Nephron progenitor cell (in vitro differentiated cells): ENCODE results near the gene ZBTB7C.

Experiments used
- DNase-seq: peaks from one replicate; pipeline ENCODE4 v3.0.0; 2021
- H3K27ac Mint-ChIP-seq: 2 replicates; pipeline ENCODE4 v1.8.0; 2021; ENCODE audit warnings: mild to moderate bottlenecking, moderate library complexity, mixed read lengths
- H3K27me3 Mint-ChIP-seq: 2 replicates; pipeline ENCODE4 v1.8.0; 2021; ENCODE audit warnings: mild to moderate bottlenecking, low read depth, mixed read lengths; ENCODE audit not compliant: poor library complexity
- H3K36me3 Mint-ChIP-seq: 2 replicates; pipeline ENCODE4 v1.8.0; 2021; ENCODE audit warnings: low read depth, mixed read lengths
- H3K4me1 Mint-ChIP-seq: 2 replicates; pipeline ENCODE4 v1.8.0; 2021; ENCODE audit warnings: mixed read lengths
- H3K4me3 Mint-ChIP-seq: 2 replicates; pipeline ENCODE4 v1.8.0; 2021; ENCODE audit warnings: mild to moderate bottlenecking, moderate library complexity, mixed read lengths
- H3K9me3 Mint-ChIP-seq: 2 replicates; pipeline ENCODE4 v1.8.0; 2021; ENCODE audit warnings: mild to moderate bottlenecking, moderate library complexity, mixed read lengths
- TF ChIP-seq, protein P1 (sequence below): fragments of 200-600 bp; sonication (generic); IDR thresholded peaks from 2 replicates; pipeline ENCODE4 v1.5.0; 2021; ENCODE audit warnings: antibody characterized with exemption

ZBTB7C gene

DNA sequence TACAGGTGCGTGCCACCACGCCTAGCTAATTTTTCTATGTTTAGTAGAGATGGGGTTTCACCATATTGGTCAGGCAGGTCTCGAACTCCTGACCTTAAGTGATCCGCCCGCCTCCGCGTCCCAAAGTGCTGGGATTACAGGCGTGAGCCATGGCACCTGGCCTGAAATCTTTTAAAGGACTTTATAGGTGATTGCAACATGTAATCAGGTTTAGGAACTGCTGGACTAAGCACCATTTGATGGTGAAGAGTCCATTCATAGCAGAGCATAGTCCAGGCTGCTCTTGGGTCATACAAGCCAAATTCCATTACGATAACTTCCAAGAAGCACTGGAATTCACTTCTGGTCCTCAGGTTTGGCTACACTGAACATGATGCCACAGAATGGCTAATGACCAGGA, 278.1 kb downstream of the ZBTB7C start:
- Mint-ChIP-seq H3K27me3 (peaks cover 36% of the 10 kb centered on the region), H3K4me3 (no peak overlapping the region)
- TF ChIP-seq, protein P1, sequence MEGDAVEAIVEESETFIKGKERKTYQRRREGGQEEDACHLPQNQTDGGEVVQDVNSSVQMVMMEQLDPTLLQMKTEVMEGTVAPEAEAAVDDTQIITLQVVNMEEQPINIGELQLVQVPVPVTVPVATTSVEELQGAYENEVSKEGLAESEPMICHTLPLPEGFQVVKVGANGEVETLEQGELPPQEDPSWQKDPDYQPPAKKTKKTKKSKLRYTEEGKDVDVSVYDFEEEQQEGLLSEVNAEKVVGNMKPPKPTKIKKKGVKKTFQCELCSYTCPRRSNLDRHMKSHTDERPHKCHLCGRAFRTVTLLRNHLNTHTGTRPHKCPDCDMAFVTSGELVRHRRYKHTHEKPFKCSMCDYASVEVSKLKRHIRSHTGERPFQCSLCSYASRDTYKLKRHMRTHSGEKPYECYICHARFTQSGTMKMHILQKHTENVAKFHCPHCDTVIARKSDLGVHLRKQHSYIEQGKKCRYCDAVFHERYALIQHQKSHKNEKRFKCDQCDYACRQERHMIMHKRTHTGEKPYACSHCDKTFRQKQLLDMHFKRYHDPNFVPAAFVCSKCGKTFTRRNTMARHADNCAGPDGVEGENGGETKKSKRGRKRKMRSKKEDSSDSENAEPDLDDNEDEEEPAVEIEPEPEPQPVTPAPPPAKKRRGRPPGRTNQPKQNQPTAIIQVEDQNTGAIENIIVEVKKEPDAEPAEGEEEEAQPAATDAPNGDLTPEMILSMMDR: no peak

DNA sequence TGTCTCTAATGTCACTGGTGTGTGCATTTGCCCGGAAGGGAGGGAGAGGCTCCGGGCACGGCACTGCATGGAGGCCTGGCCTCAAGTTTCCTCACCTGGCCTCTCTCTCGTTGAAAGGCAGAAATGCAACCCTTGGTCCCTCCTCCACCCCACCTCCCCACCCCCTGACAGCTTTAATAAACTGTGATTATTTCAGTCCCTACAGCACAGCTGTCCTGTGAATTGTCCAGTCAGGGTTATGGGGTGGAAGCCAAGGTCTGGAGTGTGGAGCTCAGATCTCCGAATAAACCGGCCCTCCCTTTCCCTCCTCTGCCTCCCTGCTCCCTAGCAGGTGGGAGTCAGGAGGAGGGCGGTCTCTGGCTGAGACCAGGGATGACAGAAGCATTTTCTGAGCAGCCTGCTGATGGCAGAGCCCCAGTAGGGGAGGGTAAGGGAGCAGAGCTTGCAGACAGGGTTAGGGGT, 279.5 kb downstream of the ZBTB7C start:
- DNase-seq: peak; percentile 25
- TF ChIP-seq, protein P1: no peak
- Mint-ChIP-seq H3K4me1 (peaks cover 67% of the 10 kb centered on the region), H3K27me3 (peaks cover 28% of the 10 kb centered on the region), H3K27ac (no peak overlapping the region), H3K36me3 (no peaks in the 10 kb centered on the region), H3K9me3 (no peaks in the 10 kb centered on the region), H3K4me3 (no peak overlapping the region)

More for the DNA sequence above, 278.1 kb downstream of the ZBTB7C start:
- no peak for DNase-seq
- H3K4me1 Mint-ChIP-seq: peaks cover 67% of the 10 kb centered on the region
- H3K36me3 Mint-ChIP-seq: no peaks in the 10 kb centered on the region
- no peaks in the 10 kb centered on the region for H3K9me3 Mint-ChIP-seq
- no peak overlapping the region for H3K27ac Mint-ChIP-seq

DNA sequence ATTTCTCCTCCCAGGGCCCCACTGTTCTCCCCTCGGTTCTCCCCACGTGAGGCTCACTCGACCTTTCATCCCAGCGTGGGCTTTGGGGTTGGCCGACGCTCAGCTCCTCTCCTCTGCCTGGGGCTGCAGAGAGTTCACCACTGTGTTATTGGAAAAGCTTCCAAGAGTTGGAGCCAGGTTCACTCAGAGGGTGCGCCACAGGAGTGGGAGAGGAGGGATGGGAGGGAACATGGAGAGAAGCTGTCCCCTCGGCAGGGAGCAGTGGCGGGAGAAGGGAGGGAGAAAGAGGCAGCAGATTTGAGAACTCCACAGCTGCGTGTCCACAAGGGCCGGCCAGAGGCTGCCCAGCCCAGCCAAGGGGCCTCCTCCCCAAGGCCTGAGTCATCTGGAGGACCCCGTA, 281.6 kb downstream of the ZBTB7C start:
- no peak overlapping the region for H3K4me3 Mint-ChIP-seq
- no peak for DNase-seq
- H3K27ac Mint-ChIP-seq: no peak overlapping the region
- peaks cover 28% of the 10 kb centered on the region for H3K27me3 Mint-ChIP-seq
- TF ChIP-seq, protein P1: no peak
- H3K9me3 Mint-ChIP-seq: no peaks in the 10 kb centered on the region
- H3K4me1 Mint-ChIP-seq: peaks cover 68% of the 10 kb centered on the region
- H3K36me3 Mint-ChIP-seq: no peaks in the 10 kb centered on the region

DNA sequence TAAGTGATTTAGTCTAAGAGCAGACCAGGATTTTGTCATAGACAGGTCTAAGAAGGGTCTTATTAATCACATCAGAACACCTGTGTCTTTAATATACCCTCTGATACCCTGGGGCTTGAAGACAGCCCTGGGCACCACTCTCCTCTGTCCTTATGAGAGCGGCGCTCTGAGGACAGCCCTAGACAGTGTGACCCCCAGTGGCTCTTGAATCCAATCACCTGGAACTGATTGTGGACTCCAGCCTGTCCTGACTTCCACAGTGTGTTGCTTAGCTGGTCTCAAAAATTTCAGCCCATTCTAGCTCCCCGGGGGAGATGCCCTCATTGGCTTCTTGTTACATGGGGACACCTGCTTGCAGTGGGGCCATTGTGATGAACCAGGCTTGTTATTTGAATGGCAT, 282.9 kb downstream of the ZBTB7C start:
- Mint-ChIP-seq H3K36me3 (no peaks in the 10 kb centered on the region), H3K27me3 (peaks cover 28% of the 10 kb centered on the region), H3K4me1 (peaks cover 78% of the 10 kb centered on the region), H3K4me3 (no peak overlapping the region), H3K27ac (no peak overlapping the region), H3K9me3 (no peaks in the 10 kb centered on the region)
- DNase-seq: no peak
- TF ChIP-seq, protein P1: no peak

DNA sequence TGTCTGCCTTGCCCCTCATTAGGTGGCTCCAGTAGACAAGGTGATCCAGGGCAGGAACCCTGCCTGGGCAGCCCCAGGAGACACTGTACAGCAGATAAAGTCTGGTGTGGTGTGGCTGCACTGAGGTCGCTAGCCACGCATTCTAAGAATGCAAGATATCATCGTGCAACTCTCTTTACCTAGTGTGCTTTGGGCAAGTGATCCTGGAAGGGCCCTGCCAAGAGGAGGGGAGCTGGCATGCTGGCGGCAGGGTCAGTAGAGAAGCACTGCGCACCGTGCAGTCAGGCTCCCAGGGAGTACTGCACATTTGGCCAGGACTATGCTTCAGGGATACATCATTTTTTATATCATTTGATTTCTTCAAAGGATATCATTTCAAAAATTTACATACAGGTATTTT, 283.5 kb downstream of the ZBTB7C start:
- Mint-ChIP-seq H3K4me1 (peaks cover 78% of the 10 kb centered on the region), H3K27me3 (peaks cover 26% of the 10 kb centered on the region), H3K4me3 (no peak overlapping the region), H3K36me3 (no peaks in the 10 kb centered on the region), H3K27ac (no peak overlapping the region), H3K9me3 (no peaks in the 10 kb centered on the region)
- TF ChIP-seq, protein P1: no peak
- DNase-seq: no peak

DNA sequence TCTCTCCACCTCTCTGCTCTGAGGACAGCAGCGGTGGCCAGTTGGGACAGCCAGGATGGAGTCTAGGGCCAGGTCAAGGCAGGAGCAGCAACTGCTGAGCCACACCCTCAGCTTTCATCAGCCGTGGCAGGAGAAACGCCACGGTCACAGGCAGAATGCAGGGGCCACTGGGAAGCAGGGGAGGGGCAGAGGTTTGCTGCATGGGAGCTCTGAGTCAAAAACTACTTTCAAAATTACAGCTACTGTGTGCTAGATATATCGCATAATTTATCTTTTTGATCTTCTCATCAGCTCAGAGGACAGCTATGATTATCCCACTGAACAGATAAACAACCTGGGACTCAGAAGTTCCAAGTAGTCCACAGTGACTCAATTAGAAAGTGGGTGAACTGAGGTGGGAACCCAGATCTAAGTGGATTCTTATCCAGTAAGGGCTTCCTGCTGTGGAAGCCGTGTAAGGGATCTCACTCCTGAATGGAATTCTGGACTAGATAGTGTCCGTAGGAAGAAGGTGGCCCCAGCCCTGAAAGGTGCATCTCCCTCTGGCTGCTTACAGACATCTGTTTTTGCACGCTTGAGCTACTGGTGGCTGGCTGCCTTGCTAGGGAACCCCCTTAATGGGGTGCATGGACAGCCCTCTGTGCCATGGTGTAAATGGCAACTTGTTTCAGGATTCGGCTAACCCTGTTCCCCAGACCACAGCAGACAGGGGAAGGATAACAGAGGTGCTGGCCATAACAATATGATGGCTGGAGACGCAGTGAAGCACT, 284.1 kb downstream of the ZBTB7C start:
- no peaks in the 10 kb centered on the region for H3K36me3 Mint-ChIP-seq
- no peak overlapping the region for H3K27ac Mint-ChIP-seq
- no peaks in the 10 kb centered on the region for H3K9me3 Mint-ChIP-seq
- no peak overlapping the region for H3K4me3 Mint-ChIP-seq
- peaks cover 26% of the 10 kb centered on the region for H3K27me3 Mint-ChIP-seq
- TF ChIP-seq, protein P1: no peak
- no peak for DNase-seq
- H3K4me1 Mint-ChIP-seq: peaks cover 76% of the 10 kb centered on the region
